Activated CD4-positive, alpha-beta T cell treated with anti-CD3 and anti-CD28 coated beads for 4 hours (primary cell): ENCODE results near the gene APC2.
"Not testable (repeated sequence)": the region's sequence is repeated elsewhere in the genome, so short reads cannot be mapped to it uniquely, and the experiment has no call there.

Experiments used
- DNase-seq, 2 donors: peaks; one replicate each; pipeline ENCODE4 v3.0.0-alpha.2; 2020

APC2 gene

DNA sequence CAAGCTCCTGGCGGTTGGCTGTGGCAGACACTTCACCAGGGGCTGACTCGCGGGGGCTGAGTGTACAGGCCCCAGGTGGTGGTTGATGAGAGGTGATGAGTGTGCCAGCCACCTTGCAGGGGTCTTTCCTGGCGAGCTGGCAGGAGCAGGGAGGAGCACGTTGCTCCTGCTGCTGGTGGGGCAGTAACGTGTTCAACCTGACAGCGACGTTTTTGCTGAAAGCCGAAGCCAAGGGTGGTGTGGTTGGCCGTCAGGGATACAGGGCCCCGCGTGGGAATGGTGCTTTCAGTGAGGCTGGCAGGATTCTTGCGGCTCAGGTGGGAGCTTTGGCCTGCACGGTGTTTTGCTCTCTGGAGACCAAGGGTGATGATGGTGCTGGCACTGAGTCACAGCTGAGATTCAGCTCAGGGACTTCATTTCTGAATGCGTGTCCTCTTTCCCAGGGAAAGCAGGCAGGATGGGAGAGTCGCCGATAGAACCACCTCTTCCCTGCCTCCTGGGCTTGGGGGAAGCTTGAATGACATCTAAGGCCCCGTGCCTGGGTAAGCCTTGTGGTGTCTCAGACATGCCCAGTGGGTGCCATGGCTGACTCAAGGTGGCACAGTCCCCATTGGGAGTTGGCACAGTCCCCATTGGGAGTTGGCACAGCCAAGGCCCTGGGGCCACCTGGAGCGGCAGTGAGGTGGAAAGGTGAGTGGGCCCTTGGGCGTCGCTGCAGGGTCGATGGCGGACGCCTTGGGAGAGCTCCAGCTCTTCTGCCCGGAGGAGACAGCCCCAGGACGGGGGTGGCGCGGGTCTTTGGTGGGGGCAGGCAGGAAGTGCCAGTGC is 33.7 kb upstream of the APC2 start:
- DNase-seq = no peak

DNA sequence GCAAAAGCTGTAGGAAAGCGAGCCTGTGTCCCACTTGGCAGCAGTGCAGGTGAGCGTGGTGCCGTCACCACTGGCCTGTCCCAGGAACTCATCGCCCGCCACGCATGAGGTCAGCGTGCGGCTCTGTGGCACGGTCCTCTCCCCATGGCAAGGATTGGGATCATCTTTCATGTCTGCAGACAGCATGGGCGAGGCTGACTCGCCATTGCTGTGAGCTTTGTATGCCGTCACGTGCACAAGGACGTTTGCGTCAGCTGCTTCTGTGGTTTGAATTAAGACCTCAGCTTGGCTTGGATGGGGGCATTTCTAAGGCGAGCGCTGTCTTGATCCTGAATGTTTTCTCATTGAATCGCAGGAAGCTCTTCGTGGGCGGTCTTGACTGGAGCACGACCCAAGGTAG is 32.8 kb upstream of the APC2 start:
- no peak for DNase-seq

DNA sequence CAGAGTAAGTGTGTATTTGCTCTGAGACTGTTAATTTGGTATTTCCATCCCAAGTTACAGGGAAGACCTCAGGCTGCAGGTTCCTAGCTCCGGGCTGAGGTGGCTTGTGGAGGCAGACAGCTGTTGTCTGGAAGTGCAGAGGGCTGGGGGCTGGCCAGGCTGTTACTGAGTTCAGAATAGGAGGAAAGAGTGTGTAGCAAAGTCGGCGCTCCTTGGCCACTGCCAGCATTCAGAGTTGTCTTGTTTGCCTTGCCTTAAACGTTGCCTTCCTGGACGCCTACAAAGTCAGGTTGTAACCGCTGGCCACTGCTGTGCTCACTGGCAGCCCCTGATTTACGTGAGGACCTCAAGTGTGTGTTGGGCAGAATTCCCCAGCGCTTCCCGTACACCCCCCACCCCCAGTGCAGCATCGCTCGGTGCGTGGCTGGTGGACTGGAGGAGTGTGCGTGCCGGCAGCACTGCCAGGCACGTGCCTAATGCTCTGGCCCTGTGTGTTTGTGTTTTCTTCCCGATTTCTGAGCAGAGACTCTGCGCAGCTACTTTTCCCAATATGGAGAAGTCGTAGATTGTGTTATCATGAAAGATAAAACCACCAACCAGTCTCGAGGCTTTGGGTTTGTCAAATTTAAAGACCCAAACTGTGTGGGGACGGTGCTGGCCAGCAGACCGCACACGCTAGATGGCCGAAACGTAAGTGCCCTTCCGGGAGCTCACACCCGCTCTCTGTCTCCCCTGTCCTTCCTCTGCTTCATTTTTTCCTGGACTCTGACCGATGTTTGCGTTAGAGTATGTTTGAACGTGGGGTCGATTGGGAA is 32.0 kb upstream of the APC2 start:
- no peak for DNase-seq

DNA sequence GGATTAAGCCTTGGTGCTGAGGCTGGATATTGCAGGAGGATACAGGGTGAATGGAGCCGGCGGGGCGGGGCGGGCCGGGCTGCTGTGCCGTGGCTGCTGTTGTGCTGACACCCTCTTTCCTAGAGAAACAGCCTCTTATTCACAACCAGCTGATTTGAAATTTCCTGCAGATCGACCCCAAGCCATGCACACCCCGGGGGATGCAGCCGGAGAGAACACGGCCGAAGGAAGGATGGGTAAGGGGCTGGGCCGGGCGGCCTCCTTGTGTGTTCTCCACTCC is 31.5 kb upstream of the APC2 start:
- DNase-seq = no peak

DNA sequence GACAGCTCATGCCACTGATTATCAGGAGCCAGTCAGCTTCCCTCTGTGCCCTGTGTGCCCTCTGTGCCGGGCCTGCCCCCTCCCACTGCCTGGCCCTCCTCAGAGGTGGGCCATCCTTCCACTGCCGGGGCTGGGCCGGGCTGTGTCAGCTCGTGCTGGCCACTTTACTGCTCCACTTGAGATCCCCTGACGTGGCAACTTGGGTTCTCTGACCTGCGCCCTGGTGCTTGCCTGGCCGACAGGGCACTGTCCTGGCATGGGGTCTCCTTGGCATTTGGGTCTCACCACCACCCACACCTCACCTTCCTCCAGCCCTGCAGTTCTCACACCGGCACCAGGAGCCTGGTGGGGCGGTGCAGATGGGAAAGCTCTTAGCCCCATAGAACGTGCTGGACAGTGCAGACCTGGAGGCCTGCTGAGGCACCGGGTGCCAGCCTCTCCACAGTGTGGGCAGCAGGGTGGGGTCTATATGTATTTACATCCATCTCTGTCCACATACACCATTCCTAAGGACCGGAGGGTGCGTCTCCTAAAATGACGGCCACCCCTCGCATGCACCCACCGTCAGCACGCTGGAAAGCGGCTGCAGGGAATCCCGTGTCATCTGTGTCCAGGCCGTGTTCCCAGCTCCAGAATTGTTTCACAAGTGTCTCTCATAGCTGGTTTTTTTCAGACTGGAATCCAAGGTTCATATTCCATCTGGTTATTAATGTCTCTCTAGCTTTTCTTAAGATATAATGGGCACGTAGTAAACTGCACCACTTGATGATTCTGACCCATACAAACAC is 30.8 kb upstream of the APC2 start:
- DNase-seq = no peak

DNA sequence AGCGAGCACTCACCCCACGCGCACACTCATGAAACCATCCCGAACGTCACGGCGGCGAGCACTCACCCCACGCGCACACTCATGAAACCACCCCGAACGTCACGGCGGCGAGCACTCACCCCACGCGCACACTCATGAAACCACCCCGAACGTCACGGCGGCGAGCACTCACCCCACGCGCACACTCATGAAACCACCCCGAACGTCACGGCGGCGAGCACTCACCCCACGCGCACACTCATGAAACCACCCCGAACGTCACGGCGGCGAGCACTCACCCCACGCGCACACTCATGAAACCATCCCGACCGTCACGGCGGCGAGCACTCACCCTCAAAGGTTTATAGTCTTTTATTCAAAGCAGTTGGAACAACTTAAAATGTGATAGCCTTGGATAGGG is 29.8 kb upstream of the APC2 start:
- DNase-seq = not testable (repeated sequence)

DNA sequence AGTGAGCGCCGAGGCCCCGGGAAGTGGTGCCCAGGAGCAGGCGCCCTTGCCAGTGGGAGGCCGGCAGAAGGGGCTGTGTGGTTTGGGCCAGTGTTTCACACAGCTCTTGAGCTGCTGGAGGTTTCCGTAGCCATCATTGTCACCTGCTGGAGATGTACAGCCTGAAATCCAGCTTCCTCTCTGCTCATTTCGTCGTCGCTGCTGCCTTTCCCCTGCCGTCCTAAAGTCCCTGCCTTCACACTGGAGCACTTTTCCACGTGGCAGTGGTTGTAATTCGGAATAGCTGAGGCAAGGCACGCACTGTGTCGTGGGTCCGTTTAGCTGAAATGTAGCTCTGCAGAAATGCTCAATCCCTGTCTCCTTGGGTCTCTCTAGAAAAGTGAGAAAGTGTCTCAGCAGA is 29.3 kb upstream of the APC2 start:
- no peak for DNase-seq

DNA sequence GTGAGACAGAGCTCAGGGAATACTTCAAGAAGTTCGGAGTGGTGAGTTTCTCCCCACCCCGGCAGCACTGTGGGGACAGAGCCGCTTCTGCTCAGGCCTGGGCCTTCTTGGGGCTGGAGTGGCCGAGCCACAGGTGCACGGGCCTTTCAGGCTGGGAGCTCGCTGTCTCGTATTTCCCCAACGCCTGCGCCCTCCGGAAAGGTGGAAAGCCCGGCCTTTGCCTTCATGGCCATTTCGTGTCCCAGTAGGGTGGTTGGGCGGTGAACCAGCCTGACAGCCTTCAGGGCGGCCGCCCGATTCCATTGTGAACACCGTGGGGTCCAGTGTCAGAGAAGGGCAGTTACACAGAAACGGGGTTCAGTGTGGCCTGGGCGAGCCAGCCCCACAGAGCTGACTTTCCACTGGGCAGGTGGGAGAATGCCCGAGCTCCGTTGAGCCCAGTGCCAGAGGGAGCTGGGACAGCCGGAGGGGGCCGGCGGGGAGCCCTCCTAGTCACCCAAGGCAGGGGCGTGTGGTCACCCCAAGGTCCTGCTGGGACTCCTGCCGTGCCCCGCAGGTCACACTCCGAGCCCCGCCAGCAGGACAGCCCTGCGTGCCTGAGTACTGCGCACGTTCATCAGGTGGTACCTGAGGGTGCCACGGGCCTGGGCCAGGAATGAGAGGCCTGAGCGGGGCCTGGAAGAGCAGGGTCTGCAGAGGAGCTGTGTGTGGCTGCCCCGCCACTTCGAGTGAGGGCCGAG is 28.5 kb upstream of the APC2 start:
- DNase-seq = no peak

DNA sequence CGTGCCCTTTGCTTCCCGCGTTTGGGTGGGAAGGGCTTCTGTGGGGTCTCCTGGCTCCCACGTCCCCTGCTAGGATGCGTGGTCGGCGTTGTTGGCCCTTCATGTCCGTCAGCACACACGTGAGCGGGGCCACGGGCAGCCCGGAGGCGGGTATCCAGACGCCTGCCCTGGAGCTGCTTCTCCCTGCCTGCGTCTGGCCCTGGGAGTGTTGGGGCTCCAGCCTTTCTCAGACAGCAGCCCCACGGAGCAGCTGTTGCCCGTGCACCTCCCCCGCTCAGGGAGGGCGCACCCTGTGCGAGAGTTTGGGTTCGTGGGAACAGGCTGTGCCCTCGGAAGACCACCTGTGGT is 28.0 kb upstream of the APC2 start:
- DNase-seq = no peak

DNA sequence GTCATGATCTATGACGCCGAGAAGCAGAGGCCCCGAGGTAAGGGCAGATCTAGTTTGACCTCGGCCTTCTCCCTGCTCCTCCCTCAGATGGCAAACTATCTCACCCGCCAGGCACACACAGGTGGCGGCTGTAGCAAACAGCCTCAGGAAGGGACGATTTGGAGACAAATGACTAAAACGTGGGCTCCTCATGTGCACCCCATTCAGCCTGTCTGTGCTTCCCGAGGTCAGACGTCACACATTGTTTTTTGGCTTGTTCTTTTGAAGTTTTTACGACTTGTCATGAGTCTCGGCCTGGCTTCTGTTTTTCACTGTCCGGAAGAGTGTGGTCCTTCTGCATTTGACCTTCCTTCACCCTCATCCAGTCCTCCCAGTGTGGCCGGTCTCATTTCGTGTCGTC is 27.6 kb upstream of the APC2 start:
- no peak for DNase-seq

DNA sequence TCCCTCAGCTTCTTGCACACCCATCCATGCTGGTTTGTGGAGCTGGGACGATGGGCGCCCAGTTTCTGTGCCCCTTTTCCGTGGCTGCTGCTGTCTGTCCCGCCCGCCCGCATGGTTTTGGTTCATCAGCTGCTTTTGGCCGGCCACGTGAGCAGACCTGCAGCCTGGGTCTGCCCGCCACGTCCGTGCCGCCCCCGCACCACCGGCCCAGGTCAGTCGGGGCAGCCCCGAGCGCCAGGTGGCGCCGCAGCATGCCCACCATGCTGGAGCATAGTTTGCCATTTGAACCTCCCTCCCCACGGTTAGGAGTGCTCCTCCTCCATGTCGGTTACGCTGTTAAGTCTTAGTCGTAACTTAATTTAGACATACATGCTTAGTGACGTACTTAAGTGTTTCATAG is 27.0 kb upstream of the APC2 start:
- DNase-seq = no peak

DNA sequence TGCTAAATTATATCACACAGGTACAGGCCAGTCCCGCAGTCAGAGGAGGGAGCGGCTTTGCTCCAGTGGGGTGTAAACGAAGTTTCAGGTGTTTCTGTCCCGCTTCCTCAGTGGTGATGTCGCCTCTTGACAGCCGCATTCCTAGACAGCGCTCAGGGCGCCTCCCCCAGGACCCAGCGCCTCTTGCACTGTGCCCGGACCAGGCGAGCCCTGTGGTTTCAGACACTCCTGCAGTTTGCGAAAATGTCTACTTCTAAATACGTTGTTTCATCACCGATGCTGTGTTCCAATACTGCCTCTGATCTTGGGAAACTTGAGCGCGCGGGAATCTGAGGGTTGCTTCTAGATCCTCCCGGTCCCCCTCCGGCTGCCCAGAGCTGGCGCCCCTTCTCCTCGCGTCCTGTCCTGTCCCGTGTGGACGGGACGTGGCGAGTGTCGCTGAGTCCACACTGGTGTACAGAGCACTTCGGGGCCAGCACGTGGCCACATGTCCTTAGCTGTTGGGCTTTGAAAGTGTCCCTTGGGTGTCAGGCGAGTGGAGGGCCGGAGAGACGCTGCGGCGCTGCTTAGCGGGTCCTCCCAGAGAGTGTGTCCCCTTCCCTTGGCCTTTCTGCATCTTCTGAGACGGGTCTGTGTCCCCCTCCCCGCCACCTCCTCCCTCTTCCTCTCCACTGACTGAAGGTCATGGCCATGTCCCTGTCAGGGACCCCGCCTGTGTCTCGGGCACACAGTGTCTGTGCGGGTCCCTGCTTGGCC is 26.3 kb upstream of the APC2 start:
- no peak for DNase-seq

DNA sequence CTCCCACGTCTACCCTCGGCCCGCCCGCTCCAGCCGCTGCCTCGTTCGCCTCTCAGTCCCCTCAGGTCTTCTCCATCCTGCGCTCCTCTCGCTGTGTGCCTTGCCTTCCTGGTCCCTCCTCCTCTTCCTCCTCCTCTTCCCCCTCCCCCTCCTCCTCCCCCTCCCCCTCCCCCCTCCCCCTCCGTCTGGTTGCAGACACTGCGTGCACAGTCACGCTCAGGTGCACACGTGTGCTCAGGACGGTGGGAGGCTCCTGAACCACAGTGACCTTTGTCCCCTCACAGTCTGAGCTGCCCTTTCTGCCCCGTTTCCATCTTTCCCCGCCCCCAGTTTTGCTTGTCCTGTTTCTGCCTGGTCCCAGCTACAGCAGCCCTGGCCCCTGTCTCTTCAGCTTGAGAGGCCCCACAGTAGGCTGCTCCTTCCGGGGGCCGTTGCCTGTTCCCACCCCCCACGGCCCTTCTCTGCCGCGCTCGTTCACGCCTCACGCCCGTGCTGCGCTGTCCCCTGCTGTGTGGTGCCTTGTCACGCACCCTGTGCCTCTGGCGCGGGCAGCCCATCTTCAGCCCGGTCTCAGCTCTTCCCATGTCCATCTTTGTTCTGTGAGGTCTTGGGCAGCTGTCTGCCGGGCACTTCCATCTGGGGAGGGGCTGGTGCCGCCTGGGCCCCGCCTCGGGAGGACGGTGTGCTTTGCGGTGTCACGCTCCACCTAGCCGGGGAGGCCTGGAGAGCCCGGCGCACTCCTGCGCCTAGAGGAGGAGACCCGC is 25.5 kb upstream of the APC2 start:
- no peak for DNase-seq

DNA sequence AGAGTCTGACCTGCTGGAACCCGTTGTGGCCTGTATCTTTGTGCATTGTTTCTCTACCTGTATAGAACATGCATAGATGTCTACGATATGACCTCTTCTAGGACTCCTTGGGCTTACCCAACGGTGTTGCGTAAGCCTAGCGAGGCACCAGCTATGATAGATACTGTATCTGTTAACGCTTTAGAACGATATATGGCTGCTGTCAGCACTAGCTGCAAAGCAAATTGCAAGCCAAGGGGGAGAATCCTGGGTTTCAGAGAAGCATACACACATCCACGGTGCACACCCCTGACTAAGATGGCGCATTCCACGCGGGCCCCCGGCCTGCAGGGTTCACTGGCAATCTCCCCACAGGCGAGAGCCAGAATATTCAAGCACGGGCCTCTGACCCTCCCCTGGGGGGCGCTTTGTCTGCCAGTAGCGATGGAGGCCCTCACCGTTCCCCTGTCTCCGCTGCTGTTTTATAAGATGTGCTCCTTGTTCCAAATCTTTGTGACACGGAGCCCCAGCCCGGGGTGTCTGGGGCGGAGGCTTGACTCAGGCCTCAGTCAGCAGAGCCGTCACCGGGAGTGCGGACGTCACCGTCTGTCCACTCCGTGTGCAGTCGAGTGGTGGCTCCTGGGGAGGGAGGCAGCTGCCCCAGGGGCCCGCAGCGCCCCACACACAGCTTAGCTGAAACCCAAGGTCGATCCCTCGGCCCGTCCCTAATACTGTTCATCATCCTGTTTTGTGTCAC is 24.7 kb upstream of the APC2 start:
- no peak for DNase-seq

DNA sequence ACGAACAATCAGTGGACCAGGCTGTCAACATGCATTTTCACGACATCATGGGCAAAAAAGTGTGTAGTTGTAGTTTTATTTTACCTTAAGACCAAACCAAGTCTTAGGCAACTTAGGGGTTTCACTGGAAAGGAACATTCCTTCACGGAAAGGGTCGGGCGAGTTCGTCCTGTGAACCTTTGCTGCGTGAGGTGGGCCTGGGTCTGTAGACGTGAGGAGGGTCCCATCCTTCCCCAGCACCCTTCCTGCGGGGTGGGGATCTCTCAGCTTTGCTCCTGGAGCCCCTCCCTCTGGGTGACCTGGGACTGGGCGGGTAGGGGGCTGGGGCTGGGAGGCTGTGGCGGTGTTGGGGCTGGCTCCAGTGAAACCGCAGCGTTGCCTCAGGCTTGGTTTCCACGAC is 24.0 kb upstream of the APC2 start:
- DNase-seq = no peak

DNA sequence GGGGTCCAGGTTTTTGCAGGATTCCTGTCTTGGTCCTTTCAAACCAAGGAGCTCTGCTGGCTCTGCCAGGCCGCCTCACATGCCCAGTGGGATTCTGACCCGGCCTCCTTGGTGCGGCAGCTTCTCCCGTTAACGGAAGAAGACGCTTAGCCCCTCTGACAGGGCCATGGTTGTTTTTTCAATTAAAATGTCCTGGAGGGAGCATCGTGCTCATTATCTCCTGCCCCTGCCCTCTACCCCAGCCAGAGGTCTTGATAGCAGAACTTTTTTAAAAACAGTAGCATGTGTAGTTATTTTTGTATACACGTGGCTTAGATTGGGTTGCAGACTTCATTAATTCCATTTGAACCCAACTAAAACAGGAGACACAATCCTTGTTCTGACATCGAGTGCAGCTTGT is 23.2 kb upstream of the APC2 start:
- no peak for DNase-seq

DNA sequence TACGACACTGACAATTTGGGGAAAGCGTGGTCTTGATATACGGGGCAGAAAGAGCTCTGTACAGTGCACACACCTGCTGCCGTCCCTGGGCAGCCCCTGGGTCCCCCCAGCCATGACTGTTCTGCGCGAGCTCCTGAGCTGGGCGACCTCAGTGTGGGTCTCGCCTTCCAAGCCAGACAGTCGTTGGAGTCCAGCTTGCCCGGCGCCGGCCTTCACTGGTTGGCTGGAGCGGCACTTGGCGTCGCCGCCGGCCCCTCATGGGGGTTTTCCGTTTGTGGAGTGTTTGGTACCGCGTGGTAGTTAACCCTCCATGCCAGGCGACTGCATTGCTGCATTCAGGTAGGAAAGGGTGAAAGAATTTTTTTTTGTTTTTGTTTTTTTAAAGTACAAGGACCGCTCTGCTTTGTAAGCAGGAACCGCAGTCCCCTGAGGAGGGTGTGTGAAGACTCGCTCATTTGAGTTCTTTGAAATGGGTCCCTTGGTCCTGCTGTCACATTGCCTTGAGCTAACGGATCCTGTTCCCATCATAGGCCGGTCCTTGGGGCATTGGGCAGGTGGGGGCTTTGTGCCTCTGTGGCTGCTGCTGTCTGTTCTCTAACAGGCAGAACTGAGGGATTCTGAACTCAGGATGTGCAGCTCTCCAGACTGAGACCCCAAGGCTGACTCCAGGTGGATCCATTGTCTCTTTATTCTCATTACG is 22.6 kb upstream of the APC2 start:
- no peak for DNase-seq

DNA sequence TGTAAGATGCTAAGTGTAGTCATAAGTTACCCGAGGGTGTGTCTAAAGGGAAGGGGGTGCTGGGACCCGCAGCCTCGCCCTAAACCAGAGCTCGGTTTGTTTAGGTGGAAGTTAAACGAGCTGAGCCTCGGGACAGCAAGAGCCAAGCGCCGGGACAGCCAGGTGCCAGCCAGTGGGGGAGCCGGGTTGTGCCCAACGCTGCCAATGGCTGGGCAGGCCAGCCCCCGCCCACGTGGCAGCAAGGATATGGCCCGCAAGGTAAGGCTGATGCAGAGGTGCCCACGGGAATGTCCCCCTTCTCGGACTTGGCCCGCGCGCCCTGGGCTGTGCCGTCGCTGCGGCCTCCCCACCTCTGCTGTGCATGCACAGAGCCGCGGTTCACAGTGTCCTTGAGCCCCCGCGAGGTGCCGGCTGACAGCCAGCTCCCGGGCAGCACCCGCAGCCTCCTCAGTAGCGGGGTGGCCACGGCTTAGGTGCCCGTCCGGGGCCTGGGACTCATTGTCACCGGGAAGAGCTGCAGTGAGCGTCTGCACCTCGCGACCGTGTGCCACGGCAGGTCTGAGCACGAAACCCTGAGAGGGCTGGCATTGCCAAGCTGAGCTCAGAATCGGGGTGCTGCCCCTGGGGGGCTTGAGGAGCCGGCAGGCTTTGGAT is 21.1 kb upstream of the APC2 start:
- DNase-seq = no peak

DNA sequence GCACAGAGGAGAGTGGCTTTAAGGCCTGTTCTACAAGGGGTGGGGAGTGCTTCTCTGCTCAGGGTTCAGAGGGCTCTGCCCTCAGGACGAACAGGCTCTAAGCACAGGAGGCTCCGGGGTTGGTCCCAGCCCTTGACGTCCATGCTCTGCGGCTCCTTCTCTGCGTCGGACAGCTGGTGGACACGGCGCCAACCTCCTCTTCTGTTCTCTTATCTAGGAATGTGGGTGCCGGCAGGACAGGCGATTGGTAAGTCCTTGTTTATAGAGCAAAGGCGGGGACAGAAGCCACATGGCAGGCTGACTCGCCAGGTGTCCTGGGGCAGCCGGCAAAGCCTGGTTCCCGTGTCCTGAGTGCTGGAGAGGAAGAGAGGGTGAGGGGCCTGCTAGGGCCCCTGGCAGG is 20.2 kb upstream of the APC2 start:
- DNase-seq = no peak

DNA sequence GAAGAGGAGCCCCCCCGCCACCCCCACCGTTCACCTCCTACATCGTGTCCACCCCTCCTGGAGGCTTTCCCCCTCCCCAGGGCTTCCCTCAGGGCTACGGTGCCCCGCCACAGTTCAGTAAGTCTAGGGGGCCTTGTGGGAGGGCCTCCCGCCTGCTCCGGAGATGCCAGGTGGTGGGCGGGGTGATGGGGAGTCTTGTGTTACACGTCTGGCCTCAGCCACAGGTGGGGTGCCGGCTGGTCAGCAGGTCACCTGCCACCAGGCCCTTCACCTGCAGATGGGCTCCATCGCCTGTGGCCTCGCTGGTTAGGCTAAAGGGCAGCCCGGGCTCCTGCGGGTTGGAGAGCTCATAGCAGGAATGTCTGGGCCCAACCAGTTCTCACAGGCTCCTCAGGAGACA is 19.7 kb upstream of the APC2 start:
- no peak for DNase-seq
